Activated CD8-positive, alpha-beta memory T cell treated with anti-CD3 and anti-CD28 coated beads, Interleukin-2, amount 50 U/mL, for 48 hours (primary cell): ENCODE measurements around the gene TBC1D3B.
"Not testable (repeated sequence)": the region's sequence is repeated elsewhere in the genome, so short reads cannot be mapped to it uniquely, and the experiment has no call there.

Experiments
- DNase-seq: peaks from one replicate; pipeline ENCODE4 v3.0.0-alpha.2; 2020

Gene TBC1D3B

GRCh38 chr17:36127199-36127893 lies 49.1 kb downstream of the TBC1D3B start:
- no peak for DNase-seq

- DNase-seq = no peak
Measured at GRCh38 chr17:36124879-36125824, 51.3 kb downstream of the TBC1D3B start.

DNA sequence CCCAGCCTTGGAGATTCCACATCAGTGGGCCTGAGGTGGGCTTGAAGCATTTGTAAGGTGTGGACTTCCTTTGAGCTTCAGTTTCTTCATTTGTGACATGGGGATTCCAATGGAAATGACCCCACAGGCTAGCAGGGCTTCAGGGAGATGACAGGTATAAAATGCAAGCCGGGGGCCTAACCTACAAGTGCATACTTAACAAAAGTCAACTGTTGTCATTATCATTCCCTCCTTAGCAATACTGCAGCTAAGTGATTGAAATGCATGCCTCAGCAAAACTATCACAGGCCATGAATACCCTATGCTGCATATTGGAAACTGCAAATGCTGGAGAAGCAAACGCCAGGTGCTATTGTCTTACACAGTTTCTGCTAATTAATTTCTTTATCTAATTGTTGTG lies 53.0 kb downstream of the TBC1D3B start:
- no peak for DNase-seq

DNA sequence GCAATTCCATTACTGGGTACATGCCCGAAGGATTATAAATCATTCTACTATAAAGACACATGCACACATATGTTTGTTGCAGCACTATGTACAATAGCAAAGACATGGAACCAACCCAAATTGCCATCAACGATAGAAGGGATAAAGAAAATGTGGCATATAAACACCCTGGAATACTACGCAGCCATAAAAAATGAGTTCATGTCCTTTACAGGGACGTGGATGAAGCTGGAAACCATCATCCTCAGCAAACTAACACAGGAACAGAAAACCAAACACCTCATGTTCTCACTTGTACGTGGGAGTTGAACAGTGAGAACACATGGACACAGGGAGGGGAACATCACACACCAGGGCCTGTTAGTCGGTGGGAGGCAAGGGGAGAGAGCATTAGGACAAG lies 55.3 kb downstream of the TBC1D3B start:
- DNase-seq = not testable (repeated sequence)

DNA sequence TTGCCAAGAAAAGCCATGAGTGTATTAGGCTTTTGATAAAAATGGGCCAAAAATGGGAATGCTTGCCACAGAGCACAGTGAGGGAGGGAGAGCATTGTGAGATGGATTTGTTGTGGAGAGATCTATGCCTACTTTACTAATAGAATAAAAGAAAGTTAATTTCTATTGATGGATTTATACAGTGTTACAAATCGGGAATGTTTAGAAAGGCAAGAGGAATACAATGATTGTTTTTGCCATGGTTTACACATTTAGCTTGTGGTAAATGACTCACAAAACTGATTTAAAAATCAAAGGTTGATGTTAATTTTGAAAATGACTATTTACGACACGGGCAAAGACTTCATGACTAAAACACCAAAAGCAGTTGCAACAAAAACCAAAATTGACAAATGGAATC lies 56.2 kb downstream of the TBC1D3B start:
- no peak for DNase-seq

GRCh38 chr17:36118477-36119353 lies 57.7 kb downstream of the TBC1D3B start:
- no peak for DNase-seq

- no peak for DNase-seq
Measured at GRCh38 chr17:36117505-36118382, 58.7 kb downstream of the TBC1D3B start.
